ENCODE data around the gene F7. TPM values are rescaled to one million over a fixed set of nuclear protein-coding genes. Genes with fewer than 3 reads are reported as not detected.

The F7 gene
- total and polyA plus RNA-seq, 2 donors (not counting 1 experiment from before 2014, with no cell fraction given), result not detected

GRCh38 chr13:113102727-113103126, 2.9 kb upstream of the F7 start:
- no peaks in the 10 kb centered on the region for H3K79me2 ChIP-seq (ENCODE audit: control insufficient read depth, insufficient read depth, low read length)
- H3K27ac ChIP-seq (ENCODE audit: insufficient read depth, low read length), result no peak overlapping the region
- H4K20me1 ChIP-seq (ENCODE audit: control insufficient read depth, extremely low read depth, insufficient read depth, low read length), result no peaks in the 10 kb centered on the region
- no peaks in the 10 kb centered on the region for H3K9me3 ChIP-seq (ENCODE audit: control insufficient read depth, insufficient read depth, low read depth, low read length)
- H3K4me2 ChIP-seq (ENCODE audit: extremely low read depth, insufficient read depth, low read length), result no peak overlapping the region
- no peak overlapping the region for H3K9ac ChIP-seq (ENCODE audit: insufficient read depth, low read length)
- H3K27me3 ChIP-seq (ENCODE audit: control insufficient read depth, insufficient read depth, low read length), result peaks cover 9% of the 10 kb centered on the region
- no peak overlapping the region for H2AFZ ChIP-seq (ENCODE audit: low read length)
- no peak overlapping the region for H3K4me3 ChIP-seq (replicated peaks in 1 of 4; ENCODE audit: control extremely low read depth in 1 of 4, insufficient read depth in 1 of 4, low read depth in 3 of 4, low read length in 4 of 4)
- no peaks in the 10 kb centered on the region for H3K36me3 ChIP-seq (ENCODE audit: control insufficient read depth, insufficient read depth, low read length)
- no peak for DNase-seq (ENCODE audit: low read depth in 2 of 2)
- TF ChIP-seq EZH2 (IDR thresholded peaks at IDR 0.05; ENCODE audit: low read length, missing control alignments) (no peak), CTCF (conservative IDR thresholded peaks at IDR 0.05 in 1 of 2, IDR thresholded peaks at IDR 0.05 in 1 of 2; ENCODE audit: low read depth in 1 of 2, low read length in 2 of 2) (no peak)
- H3K4me1 ChIP-seq (ENCODE audit: control insufficient read depth, extremely low read depth, insufficient read depth, low read length), result peaks cover 4% of the 10 kb centered on the region

- DNase-seq (ENCODE audit: low read depth in 2 of 2), result no peak
- no peak overlapping the region for H3K4me2 ChIP-seq (ENCODE audit: extremely low read depth, insufficient read depth, low read length)
- H4K20me1 ChIP-seq (ENCODE audit: control insufficient read depth, extremely low read depth, insufficient read depth, low read length), result no peaks in the 10 kb centered on the region
- no peak for TF ChIP-seq EZH2 (IDR thresholded peaks at IDR 0.05; ENCODE audit: low read length, missing control alignments)
- no peak for TF ChIP-seq CTCF (conservative IDR thresholded peaks at IDR 0.05 in 1 of 2, IDR thresholded peaks at IDR 0.05 in 1 of 2; ENCODE audit: low read depth in 1 of 2, low read length in 2 of 2)
- H3K27ac ChIP-seq (ENCODE audit: insufficient read depth, low read length), result no peak overlapping the region
- H3K36me3 ChIP-seq (ENCODE audit: control insufficient read depth, insufficient read depth, low read length), result no peaks in the 10 kb centered on the region
- no peaks in the 10 kb centered on the region for H3K79me2 ChIP-seq (ENCODE audit: control insufficient read depth, insufficient read depth, low read length)
- H3K27me3 ChIP-seq (ENCODE audit: control insufficient read depth, insufficient read depth, low read length), result peaks cover 5% of the 10 kb centered on the region
- no peak overlapping the region for H3K4me3 ChIP-seq (replicated peaks in 1 of 4; ENCODE audit: control extremely low read depth in 1 of 4, insufficient read depth in 1 of 4, low read depth in 3 of 4, low read length in 4 of 4)
- no peak overlapping the region for H2AFZ ChIP-seq (ENCODE audit: low read length)
- H3K9me3 ChIP-seq (ENCODE audit: control insufficient read depth, insufficient read depth, low read depth, low read length), result no peaks in the 10 kb centered on the region
- H3K9ac ChIP-seq (ENCODE audit: insufficient read depth, low read length), result no peak overlapping the region
- H3K4me1 ChIP-seq (ENCODE audit: control insufficient read depth, extremely low read depth, insufficient read depth, low read length), result peaks cover 2% of the 10 kb centered on the region
Observed at GRCh38 chr13:113103646-113104045, 1.9 kb upstream of the F7 start.

GRCh38 chr13:113105921-113106452, 396 bp downstream of the F7 start:
- Histone ChIP-seq H3K4me1 (ENCODE audit: control insufficient read depth, extremely low read depth, insufficient read depth, low read length) (peaks cover 2% of the 10 kb centered on the region), H2AFZ (ENCODE audit: low read length) (no peak overlapping the region), H3K36me3 (ENCODE audit: control insufficient read depth, insufficient read depth, low read length) (no peaks in the 10 kb centered on the region), H3K27ac (ENCODE audit: insufficient read depth, low read length) (no peak overlapping the region), H3K4me2 (ENCODE audit: extremely low read depth, insufficient read depth, low read length) (no peak overlapping the region), H3K9me3 (ENCODE audit: control insufficient read depth, insufficient read depth, low read depth, low read length) (no peaks in the 10 kb centered on the region), H4K20me1 (ENCODE audit: control insufficient read depth, extremely low read depth, insufficient read depth, low read length) (no peaks in the 10 kb centered on the region), H3K4me3 (replicated peaks in 1 of 4; ENCODE audit: control extremely low read depth in 1 of 4, insufficient read depth in 1 of 4, low read depth in 3 of 4, low read length in 4 of 4) (no peak overlapping the region), H3K9ac (ENCODE audit: insufficient read depth, low read length) (no peak overlapping the region), H3K79me2 (ENCODE audit: control insufficient read depth, insufficient read depth, low read length) (no peaks in the 10 kb centered on the region), H3K27me3 (ENCODE audit: control insufficient read depth, insufficient read depth, low read length) (peaks cover 19% of the 10 kb centered on the region)
- no peak for DNase-seq (ENCODE audit: low read depth in 2 of 2)
- no peak for TF ChIP-seq CTCF (conservative IDR thresholded peaks at IDR 0.05 in 1 of 2, IDR thresholded peaks at IDR 0.05 in 1 of 2; ENCODE audit: low read depth in 1 of 2, low read length in 2 of 2)
- no peak for TF ChIP-seq EZH2 (IDR thresholded peaks at IDR 0.05; ENCODE audit: low read length, missing control alignments)

Data from fibroblast of lung (primary cell).